AG09309 (cell line): Measurements from ENCODE around the gene C7orf33.

Experiments used
- DNase-seq: peaks from one replicate; pipeline ENCODE4 v3.0.0-alpha.2; 2010; ENCODE audit warnings: low read depth
- H3K4me3 ChIP-seq: 2 replicates; pipeline ENCODE4 v1.5.1; 2011; ENCODE audit warnings: mild to moderate bottlenecking, low read depth, low read length, moderate library complexity; ENCODE audit not compliant: control insufficient read depth
- TF ChIP-seq, protein P1 (sequence below): IDR thresholded peaks from 2 replicates; pipeline ENCODE4 v1.5.1; 2011; ENCODE audit warnings: mild to moderate bottlenecking, low read depth, low read length, inconsistent platforms; ENCODE audit not compliant: insufficient read depth, control insufficient read depth; ENCODE audit errors: missing control alignments

The C7orf33 gene

DNA sequence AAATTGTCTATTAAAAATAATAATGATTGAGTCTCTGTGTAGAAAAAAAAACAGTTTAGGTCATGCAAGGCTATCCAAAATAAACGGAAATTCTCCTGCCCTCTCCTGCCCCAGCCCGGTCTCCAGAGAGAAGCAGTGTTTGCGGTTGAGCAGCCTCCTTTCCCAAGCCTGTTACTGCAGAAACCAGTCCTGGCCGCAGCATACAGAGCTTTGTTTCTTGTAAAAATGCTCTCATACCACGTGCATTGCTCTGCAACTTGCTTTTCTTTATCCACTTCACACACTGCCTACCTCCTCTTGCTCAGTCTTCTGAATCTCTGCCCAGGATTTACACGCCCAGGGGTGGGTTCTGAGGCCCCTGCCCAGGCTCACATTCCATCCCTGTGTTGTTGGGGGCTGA lies 73.8 kb downstream of the C7orf33 start:
- TF ChIP-seq, protein P1, sequence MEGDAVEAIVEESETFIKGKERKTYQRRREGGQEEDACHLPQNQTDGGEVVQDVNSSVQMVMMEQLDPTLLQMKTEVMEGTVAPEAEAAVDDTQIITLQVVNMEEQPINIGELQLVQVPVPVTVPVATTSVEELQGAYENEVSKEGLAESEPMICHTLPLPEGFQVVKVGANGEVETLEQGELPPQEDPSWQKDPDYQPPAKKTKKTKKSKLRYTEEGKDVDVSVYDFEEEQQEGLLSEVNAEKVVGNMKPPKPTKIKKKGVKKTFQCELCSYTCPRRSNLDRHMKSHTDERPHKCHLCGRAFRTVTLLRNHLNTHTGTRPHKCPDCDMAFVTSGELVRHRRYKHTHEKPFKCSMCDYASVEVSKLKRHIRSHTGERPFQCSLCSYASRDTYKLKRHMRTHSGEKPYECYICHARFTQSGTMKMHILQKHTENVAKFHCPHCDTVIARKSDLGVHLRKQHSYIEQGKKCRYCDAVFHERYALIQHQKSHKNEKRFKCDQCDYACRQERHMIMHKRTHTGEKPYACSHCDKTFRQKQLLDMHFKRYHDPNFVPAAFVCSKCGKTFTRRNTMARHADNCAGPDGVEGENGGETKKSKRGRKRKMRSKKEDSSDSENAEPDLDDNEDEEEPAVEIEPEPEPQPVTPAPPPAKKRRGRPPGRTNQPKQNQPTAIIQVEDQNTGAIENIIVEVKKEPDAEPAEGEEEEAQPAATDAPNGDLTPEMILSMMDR, result no peak
- DNase-seq, result no peak
- H3K4me3 ChIP-seq, result no peak overlapping the region

DNA sequence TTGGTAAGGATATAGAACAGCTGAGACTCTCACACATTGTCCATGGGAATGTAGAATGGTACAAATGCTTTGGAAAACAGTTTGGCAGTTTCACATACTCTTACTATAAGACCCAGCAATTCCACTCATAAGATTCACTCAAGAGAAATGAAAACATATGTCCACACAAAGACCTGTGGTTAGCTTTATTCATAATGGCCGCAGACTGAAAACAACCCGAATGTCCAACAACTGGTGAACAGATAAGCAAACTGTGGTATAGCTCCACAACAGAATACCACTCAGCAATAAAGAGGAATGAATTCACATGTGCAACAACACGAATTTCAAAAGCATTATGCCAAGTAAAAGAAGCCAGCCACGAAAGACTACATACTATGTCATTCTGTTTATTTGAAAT lies 74.7 kb downstream of the C7orf33 start:
- no peak overlapping the region for H3K4me3 ChIP-seq
- no peak for DNase-seq
- TF ChIP-seq, protein P1, result no peak
